ENCODE results near the gene FAM217A.
"Not testable (repeated sequence)": the region's sequence is repeated elsewhere in the genome, so short reads cannot be mapped to it uniquely, and the experiment has no call there.

The FAM217A gene

DNA sequence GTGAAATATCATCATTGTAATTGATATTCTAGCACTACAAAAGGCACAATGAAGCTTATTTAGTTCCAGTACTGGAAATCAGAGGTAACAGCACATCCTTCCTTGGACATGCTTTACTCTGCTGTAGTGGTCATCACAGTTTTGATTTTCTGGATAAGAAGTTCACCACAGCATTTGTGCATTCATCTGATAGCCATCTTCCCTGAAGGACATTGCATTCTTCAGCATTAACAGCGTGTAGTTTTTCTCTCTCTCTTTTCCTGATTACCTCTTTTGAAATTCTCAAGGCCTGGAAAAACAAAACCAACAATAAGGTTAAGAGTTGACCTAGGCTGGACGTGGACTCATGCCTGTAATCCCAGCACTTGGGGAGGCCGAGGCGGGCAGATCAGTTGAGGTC lies 36.8 kb upstream of the FAM217A start:
- TF ChIP-seq, protein P1, sequence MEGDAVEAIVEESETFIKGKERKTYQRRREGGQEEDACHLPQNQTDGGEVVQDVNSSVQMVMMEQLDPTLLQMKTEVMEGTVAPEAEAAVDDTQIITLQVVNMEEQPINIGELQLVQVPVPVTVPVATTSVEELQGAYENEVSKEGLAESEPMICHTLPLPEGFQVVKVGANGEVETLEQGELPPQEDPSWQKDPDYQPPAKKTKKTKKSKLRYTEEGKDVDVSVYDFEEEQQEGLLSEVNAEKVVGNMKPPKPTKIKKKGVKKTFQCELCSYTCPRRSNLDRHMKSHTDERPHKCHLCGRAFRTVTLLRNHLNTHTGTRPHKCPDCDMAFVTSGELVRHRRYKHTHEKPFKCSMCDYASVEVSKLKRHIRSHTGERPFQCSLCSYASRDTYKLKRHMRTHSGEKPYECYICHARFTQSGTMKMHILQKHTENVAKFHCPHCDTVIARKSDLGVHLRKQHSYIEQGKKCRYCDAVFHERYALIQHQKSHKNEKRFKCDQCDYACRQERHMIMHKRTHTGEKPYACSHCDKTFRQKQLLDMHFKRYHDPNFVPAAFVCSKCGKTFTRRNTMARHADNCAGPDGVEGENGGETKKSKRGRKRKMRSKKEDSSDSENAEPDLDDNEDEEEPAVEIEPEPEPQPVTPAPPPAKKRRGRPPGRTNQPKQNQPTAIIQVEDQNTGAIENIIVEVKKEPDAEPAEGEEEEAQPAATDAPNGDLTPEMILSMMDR (IDR thresholded peaks at IDR 0.05; ENCODE audit: insufficient read depth, low read length, missing control alignments), result no peak
- DNase-seq (ENCODE audit: low read depth, low spot score), result no peak
- H3K4me3 ChIP-seq (ENCODE audit: low read depth, low read length), result no peak overlapping the region
- ChIA-PET CTCF (interaction anchor here (1.1 to 1.3 kb wide), 2 partner anchors 9 to 94 kb away, joined by 3 to 5 read pairs; no protein-coding TSS in a partner anchor), POLR2A (no interaction called here)

DNA sequence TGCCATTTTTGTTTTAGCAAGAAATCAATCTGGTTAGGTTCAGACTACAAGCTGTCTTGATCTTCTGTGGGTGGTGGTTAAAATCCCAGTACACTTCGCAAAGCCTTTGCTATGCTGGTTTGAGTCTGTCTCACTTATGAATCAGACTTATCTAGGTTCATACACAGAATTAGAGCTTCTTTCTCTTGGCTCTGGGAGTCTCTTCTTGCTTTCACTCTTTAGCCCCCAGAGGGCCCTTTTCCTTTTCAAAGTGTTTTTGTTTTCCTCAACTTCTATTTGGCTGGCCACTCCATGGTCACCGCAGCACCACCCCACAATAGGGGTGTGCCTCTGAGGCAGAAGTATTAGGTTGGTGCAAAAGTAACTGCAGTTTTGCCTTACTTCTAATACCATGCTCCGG lies 35.2 kb upstream of the FAM217A start:
- no peak for DNase-seq (ENCODE audit: low read depth, low spot score)
- ChIA-PET POLR2A (no interaction called here), CTCF (interaction anchor here (0.6 to 2.2 kb wide), 3 partner anchors 12 to 97 kb away, joined by 3 to 5 read pairs (median 3); no protein-coding TSS in a partner anchor)
- TF ChIP-seq, protein P1 (IDR thresholded peaks at IDR 0.05; ENCODE audit: insufficient read depth, low read length, missing control alignments), result no peak
- H3K4me3 ChIP-seq (ENCODE audit: low read depth, low read length), result no peak overlapping the region

DNA sequence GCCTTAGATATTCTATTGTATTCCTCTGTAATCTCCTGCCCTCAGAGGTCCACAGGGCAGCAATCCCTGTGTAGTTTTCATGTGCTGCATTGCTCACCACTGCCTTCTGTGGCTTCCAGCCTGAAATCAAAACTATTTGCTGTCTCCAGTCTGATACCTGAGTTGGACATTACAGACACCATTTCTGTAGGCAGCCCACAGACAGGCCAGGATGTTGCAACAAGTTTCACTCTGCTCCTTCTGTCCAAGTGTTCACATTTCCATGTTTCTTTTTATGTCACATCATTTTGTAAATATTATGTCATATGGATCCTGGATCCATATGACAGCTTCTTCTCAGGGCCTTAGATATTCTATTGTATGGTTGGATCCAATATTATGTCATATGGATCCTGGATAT lies 34.7 kb upstream of the FAM217A start:
- DNase-seq (ENCODE audit: low read depth, low spot score), result no peak
- TF ChIP-seq, protein P1 (IDR thresholded peaks at IDR 0.05; ENCODE audit: insufficient read depth, low read length, missing control alignments), result no peak
- CTCF ChIA-PET, result interaction anchor here (1.0 to 2.2 kb wide), 2 partner anchors 12 to 42 kb away, joined by 3 to 5 read pairs; no protein-coding TSS in a partner anchor
- POLR2A ChIA-PET, result no interaction called here
- no peak overlapping the region for H3K4me3 ChIP-seq (ENCODE audit: low read depth, low read length)

DNA sequence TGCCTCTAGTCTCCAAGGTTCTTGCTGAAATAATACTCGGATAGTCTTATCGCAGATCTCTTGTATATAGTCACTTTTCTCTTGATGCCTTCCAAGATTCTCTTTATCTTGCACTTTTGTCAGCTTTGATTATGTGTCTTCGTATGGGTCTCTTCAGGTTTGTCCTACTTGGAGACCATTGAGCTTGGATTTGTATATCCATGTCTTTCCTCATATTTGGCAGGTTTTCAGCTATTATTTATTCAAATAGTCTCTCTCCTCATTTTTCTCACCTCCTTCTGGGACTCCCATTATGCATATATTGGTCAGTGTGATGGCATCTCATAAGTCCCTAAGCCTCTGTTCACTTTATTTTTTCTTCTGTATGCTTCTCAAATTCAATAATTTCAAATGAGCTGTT lies 33.4 kb upstream of the FAM217A start:
- POLR2A ChIA-PET, result no interaction called here
- TF ChIP-seq, protein P1 (IDR thresholded peaks at IDR 0.05; ENCODE audit: insufficient read depth, low read length, missing control alignments), result no peak

DNA sequence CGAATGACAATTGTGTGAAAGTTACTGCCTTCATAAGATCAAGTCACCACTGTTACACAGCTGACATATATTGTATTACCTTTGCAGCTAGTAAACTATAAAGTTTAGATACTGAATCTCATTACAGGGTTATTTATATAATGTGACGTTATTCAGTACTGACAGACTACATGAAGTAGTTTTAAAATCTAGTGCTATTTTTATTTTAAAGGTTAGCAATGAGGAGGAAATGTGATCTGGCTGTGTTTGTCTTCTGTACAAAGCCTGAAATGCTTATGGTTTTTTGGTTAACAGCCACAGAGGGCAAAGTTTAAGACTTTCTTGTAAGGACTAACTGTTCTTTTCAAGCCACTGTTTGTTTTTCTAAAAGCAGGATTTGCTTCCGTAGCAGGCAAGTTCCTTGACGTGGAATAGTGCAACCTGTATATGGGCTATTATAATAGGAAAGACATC lies 30.5 kb upstream of the FAM217A start:
- H3K4me3 ChIP-seq (ENCODE audit: low read depth, low read length); POLR2A ChIA-PET; CTCF ChIA-PET; DNase-seq (ENCODE audit: low read depth, low spot score): not testable (repeated sequence)

More for the DNA sequence above, 33.4 kb upstream of the FAM217A start:
- CTCF ChIA-PET, result no interaction called here
- DNase-seq (ENCODE audit: low read depth, low spot score), result no peak
- no peak overlapping the region for H3K4me3 ChIP-seq (ENCODE audit: low read depth, low read length)

DNA sequence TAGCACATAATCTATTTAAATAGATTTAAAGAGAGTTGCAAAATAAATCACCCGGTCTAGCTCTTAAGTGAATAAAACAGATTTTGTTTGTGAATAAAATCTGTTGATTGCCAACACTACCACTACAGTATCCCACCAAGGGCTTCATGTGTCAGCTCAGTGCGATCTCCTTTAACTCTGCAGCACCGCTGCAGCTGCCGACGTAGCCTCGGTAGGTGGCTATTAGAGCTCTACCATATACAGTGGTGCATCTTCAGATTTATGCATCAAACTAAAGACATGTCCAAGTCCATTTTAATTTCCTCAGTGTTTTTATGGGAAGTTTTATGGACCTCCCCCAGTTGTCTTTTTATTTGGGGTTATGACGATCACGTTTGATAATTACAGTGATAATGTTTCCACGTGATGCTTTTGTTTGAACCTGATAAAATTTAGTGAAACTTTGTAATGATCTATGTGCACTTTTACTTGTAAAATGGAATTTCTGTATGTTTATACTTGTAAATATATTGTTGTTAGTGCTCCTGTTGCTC lies 29.7 kb upstream of the FAM217A start:
- ChIA-PET CTCF (no interaction called here), POLR2A (no interaction called here)
- H3K4me3 ChIP-seq (ENCODE audit: low read depth, low read length), result no peak overlapping the region
- no peak for DNase-seq (ENCODE audit: low read depth, low spot score)
- TF ChIP-seq, protein P1 (IDR thresholded peaks at IDR 0.05; ENCODE audit: insufficient read depth, low read length, missing control alignments), result no peak

DNA sequence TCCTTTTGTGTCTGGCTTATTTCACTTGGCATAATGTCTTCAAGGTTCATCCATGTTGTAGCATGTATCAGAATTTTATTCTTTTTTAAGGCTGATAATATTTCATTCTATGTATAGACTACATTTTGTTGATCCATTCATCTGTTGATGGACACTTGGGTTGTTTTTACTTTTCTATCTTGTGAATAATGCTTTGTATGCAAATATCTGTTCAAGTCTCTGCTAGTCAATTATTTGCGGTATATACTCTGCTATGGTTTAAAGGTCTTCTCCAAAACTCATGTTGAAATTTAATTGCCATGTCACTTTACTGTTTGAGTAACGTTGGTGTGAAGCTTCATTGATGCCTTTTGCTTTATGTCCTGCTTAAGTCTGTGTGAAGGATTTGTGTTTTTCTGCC lies 28.9 kb upstream of the FAM217A start:
- POLR2A ChIA-PET, result no interaction called here
- no peak overlapping the region for H3K4me3 ChIP-seq (ENCODE audit: low read depth, low read length)
- CTCF ChIA-PET, result no interaction called here
- DNase-seq (ENCODE audit: low read depth, low spot score), result no peak
- TF ChIP-seq, protein P1 (IDR thresholded peaks at IDR 0.05; ENCODE audit: insufficient read depth, low read length, missing control alignments), result no peak

Data from AG04449 (cell line).